HG03575 (cell line): Measurements from ENCODE around the gene PATJ.
"Not testable (repeated sequence)": the region's sequence is repeated elsewhere in the genome, so short reads cannot be mapped to it uniquely, and the experiment has no call there.

Experiments
- ATAC-seq: cut with Tn5 transposase; IDR thresholded peaks from one replicate; pipeline ENCODE4 v1.9.1; 2021; ENCODE audit not compliant: unreplicated experiment, insufficient number of reproducible peaks, low FRiP score; ENCODE audit errors: extremely low read depth

PATJ gene

GRCh38 chr1:61743716-61744580 lies 1.7 kb downstream of the PATJ start:
- ATAC-seq: no peak

DNA sequence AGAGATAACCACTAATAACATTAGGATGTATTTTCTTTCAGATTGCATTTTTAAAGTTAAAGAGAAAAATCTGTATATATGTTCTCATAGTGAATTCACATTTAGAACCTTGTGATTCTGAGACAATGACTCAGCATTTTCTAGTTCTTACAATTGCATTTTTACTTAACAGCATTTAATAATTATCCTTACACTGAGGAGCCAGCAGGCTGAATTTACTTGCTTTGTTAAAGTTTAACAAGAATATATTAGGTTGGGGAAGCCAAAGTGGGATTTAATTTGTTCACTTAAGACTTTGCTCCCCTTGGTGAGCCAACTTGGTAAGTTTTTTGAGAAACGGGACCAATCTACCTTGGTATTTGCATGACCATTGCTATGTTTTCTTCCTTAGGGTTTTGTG lies 4.5 kb downstream of the PATJ start:
- ATAC-seq: no peak

GRCh38 chr1:61748566-61748965 lies 6.3 kb downstream of the PATJ start:
- ATAC-seq: no peak

- ATAC-seq: no peak
Measured at GRCh38 chr1:61749574-61749973, 7.3 kb downstream of the PATJ start.

- no peak for ATAC-seq
Measured at GRCh38 chr1:61752921-61753389, 10.7 kb downstream of the PATJ start.

DNA sequence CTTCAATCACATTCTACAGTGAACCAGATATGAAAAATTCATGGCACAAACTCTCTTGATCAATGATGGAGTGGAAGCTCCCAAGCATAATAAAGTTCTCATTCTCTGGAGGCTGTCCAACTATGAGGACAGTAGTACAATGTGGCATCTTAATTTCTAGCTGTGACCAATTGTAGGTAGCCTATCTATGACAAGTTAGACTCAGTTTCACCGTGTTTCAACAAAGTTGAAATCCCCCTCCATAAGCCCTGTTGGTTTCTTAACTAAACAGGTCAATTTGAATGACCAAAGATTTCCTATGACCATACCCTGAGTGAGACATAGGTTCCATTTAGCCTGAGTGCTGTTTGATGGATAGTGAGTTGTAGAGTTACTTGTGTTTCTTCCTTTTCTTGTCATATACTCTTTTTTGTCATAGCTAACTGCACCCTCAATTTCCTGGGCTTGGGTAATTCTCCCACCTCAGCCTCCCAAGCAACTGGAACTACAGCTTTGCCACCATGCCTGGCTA lies 11.8 kb downstream of the PATJ start:
- no peak for ATAC-seq

GRCh38 chr1:61754545-61754944 lies 12.3 kb downstream of the PATJ start:
- no peak for ATAC-seq

- ATAC-seq: no peak
Measured at GRCh38 chr1:61756773-61757172, 14.5 kb downstream of the PATJ start.

DNA sequence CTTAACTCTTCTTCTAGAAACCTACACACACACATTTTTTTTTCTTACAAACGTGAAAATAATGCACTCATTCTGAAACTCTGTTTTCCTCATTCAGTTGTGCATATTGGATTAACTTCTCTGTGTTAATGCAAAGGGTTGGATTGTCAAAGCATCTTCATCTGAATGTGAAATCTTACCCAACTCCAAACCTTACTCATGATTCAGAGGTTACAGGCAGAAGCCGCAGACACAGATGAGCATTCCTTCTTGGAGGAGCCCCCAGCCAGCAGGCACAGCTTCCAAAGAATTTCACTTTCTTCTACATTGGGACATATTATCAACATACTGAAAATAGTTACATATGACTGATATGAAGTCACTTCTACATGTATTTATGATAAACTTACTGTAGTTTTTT lies 15.7 kb downstream of the PATJ start:
- no peak for ATAC-seq

DNA sequence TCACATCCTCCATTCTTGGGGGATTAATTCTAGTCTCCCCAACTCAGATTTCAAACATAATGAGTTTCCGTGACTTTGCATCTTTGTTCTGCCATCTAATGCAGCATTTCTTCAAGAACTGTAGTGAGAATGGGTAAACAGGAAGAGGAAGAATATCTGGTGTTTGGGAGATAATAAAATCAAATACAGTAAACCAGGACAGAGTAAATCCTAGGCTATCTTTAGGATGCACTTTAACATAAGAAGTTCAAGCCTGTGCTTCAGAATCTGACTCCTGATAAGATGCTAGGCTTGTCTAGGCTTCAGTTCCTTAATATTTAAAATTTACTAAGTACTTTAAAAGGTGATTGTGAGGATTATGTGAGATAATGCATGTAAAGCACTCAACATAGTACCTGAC lies 27.9 kb downstream of the PATJ start:
- ATAC-seq: no peak

- ATAC-seq: no peak
Measured at GRCh38 chr1:61776091-61776490, 33.8 kb downstream of the PATJ start.

- no peak for ATAC-seq
Measured at GRCh38 chr1:61779231-61779630, 37.0 kb downstream of the PATJ start.

DNA sequence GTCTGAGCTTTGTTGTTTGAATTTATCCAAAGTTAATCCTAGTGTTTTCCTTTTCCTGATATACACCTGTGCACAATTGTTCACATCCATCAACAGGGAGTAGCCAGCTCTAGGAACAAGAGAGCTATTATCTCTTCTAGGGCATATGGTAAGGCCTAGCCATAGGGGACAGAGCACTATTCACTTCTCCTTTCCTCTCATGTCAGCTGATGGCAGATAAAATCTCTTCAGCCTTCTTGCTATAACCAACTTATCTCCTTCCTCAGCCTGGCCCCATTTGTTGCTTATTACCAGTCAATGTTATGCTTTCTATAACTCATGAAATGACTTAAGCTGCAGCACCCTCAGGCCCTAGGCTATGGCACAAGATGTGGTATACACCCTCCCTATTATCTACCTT lies 38.9 kb downstream of the PATJ start:
- no peak for ATAC-seq

- ATAC-seq: no peak
Measured at GRCh38 chr1:61782771-61783170, 40.5 kb downstream of the PATJ start.

DNA sequence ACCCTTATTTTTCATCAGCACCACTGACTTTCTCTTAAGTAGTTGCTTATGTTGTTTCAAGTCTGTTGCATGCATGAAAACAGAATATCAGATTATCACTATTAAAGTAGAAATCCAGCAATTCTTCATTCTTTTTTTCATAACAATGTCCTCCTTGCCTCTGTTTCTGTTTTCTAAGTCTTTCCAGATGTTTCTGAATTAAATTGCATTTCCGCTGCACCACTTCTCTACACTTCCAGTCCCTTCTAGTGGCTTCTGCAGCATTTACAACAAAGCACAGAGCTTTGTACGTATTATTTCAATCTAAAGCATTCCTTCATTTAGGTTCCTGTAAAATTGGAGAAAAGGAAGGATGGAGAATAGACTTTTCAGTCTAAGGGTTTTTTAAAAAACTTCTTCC lies 42.4 kb downstream of the PATJ start:
- ATAC-seq: no peak

DNA sequence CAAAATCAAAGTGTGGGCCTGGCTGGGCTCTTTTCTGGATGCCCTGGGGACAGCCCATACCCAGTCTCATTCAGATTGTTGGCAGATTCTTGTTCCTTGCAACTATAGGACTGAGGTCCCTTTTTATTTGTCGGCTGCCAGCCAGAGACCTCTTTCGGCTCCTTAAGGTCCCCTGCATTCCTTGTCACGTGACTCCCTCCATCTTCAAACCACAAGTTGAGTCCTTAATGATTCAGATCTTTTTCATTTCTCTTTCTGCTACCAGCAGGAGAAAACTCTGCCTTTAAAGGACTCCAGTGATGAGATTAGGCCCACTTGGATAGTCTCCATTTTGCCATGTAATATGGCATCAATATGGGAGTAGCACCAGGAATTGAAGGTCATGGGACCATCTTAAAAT lies 48.6 kb downstream of the PATJ start:
- no peak for ATAC-seq

- no peak for ATAC-seq
Measured at GRCh38 chr1:61797045-61797755, 54.9 kb downstream of the PATJ start.

GRCh38 chr1:61801047-61801446 lies 58.8 kb downstream of the PATJ start:
- ATAC-seq: not testable (repeated sequence)

- no peak for ATAC-seq
Measured at GRCh38 chr1:61807606-61808140, 65.4 kb downstream of the PATJ start.

- ATAC-seq: no peak
Measured at GRCh38 chr1:61808321-61808720, 66.0 kb downstream of the PATJ start.
